Measurements from ENCODE around the gene KDM4C. TPM values are rescaled to one million over a fixed set of nuclear protein-coding genes. Genes with fewer than 3 reads are reported as not detected.
"Not testable (repeated sequence)": the region's sequence is repeated elsewhere in the genome, so short reads cannot be mapped to it uniquely, and the experiment has no call there.

The KDM4C gene
- polyA plus RNA-seq, 1 donor (not counting 4 experiments of a cell fraction or from before 2014, with no cell fraction given) = 17.2 TPM

DNA sequence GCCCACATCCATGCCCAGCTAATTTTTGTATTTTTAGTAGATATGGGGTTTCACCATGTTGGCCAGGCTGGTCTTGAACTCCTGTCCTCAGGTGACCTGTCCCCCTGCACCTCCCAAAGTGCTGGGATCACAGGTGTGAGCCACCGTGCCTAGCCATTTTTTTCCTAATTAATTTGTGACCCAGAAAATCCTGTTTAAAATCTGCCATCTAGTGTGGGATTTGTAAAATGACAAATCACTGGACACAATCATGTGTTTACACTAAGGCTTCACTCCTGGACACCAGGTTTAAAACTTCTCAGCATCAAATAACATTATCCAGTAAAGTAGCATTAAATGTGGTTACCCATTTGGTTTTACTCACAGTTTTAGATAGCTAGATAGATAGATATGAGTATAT is 18.6 kb upstream of the KDM4C start:
- Histone ChIP-seq H3K27me3 (ENCODE audit: control insufficient read depth, extremely low read depth, insufficient read depth, low read length) (no peaks in the 10 kb centered on the region), H3K4me3 (ENCODE audit: control insufficient read depth in 2 of 3, extremely low read depth in 1 of 3, insufficient read depth in 2 of 3, low read depth in 1 of 3, low read length in 3 of 3) (no peak overlapping the region), H3K9me1 (ENCODE audit: control insufficient read depth, extremely low read depth, insufficient read depth, low read length) (no peaks in the 10 kb centered on the region), H3K9me3 (ENCODE audit: control insufficient read depth, low read depth, low read length) (no peaks in the 10 kb centered on the region), H2AFZ (ENCODE audit: control insufficient read depth, low read length) (no peak overlapping the region), H4K20me1 (ENCODE audit: control insufficient read depth, extremely low read depth, insufficient read depth, low read length) (no peaks in the 10 kb centered on the region), H3K9ac (ENCODE audit: control insufficient read depth, extremely low read depth, insufficient read depth, low read length) (no peak overlapping the region), H3K79me2 (ENCODE audit: control insufficient read depth, insufficient read depth, low read length) (no peaks in the 10 kb centered on the region), H3K4me1 (ENCODE audit: control insufficient read depth, extremely low read depth, insufficient read depth, low read length) (no peaks in the 10 kb centered on the region), H3K27ac (ENCODE audit: control insufficient read depth, insufficient read depth, low read length) (no peak overlapping the region), H3K36me3 (ENCODE audit: control insufficient read depth in 2 of 2, extremely low read depth in 1 of 2, insufficient read depth in 2 of 2, low read length in 2 of 2) (no peaks in the 10 kb centered on the region), H3K4me2 (ENCODE audit: control insufficient read depth, extremely low read depth, insufficient read depth, low read depth, low read length) (no peak overlapping the region)
- dilution Hi-C loops (cut with MboI; ENCODE audit: extremely low pct_ligation_motif_present, low sequenced_read_pairs) = no loop called here
- no peak for FAIRE-seq
- no peak for DNase-seq (ENCODE audit: low read depth, low spot score)
- TF ChIP-seq EZH2 (IDR thresholded peaks at IDR 0.05; ENCODE audit: low read length) = no peak
- TF ChIP-seq, protein P1, sequence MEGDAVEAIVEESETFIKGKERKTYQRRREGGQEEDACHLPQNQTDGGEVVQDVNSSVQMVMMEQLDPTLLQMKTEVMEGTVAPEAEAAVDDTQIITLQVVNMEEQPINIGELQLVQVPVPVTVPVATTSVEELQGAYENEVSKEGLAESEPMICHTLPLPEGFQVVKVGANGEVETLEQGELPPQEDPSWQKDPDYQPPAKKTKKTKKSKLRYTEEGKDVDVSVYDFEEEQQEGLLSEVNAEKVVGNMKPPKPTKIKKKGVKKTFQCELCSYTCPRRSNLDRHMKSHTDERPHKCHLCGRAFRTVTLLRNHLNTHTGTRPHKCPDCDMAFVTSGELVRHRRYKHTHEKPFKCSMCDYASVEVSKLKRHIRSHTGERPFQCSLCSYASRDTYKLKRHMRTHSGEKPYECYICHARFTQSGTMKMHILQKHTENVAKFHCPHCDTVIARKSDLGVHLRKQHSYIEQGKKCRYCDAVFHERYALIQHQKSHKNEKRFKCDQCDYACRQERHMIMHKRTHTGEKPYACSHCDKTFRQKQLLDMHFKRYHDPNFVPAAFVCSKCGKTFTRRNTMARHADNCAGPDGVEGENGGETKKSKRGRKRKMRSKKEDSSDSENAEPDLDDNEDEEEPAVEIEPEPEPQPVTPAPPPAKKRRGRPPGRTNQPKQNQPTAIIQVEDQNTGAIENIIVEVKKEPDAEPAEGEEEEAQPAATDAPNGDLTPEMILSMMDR (optimal IDR thresholded peaks at IDR 0.05 in 1 of 3, IDR thresholded peaks at IDR 0.05 in 1 of 3, conservative IDR thresholded peaks at IDR 0.05 in 1 of 3; ENCODE audit: extremely low read depth in 1 of 3, insufficient read depth in 2 of 3, low read length in 3 of 3) = peak; percentile 1 to 28 (median 20)

GRCh38 chr9:6748861-6749260 is 8.9 kb upstream of the KDM4C start:
- FAIRE-seq; H3K9ac ChIP-seq (ENCODE audit: control insufficient read depth, extremely low read depth, insufficient read depth, low read length); H3K9me3 ChIP-seq (ENCODE audit: control insufficient read depth, low read depth, low read length); H2AFZ ChIP-seq (ENCODE audit: control insufficient read depth, low read length); H4K20me1 ChIP-seq (ENCODE audit: control insufficient read depth, extremely low read depth, insufficient read depth, low read length); H3K4me1 ChIP-seq (ENCODE audit: control insufficient read depth, extremely low read depth, insufficient read depth, low read length); dilution Hi-C loops (cut with MboI; ENCODE audit: extremely low pct_ligation_motif_present, low sequenced_read_pairs); DNase-seq (ENCODE audit: low read depth, low spot score); H3K4me3 ChIP-seq (ENCODE audit: control insufficient read depth in 2 of 3, extremely low read depth in 1 of 3, insufficient read depth in 2 of 3, low read depth in 1 of 3, low read length in 3 of 3); H3K36me3 ChIP-seq (ENCODE audit: control insufficient read depth in 2 of 2, extremely low read depth in 1 of 2, insufficient read depth in 2 of 2, low read length in 2 of 2); H3K79me2 ChIP-seq (ENCODE audit: control insufficient read depth, insufficient read depth, low read length); H3K27ac ChIP-seq (ENCODE audit: control insufficient read depth, insufficient read depth, low read length); H3K4me2 ChIP-seq (ENCODE audit: control insufficient read depth, extremely low read depth, insufficient read depth, low read depth, low read length); H3K9me1 ChIP-seq (ENCODE audit: control insufficient read depth, extremely low read depth, insufficient read depth, low read length); H3K27me3 ChIP-seq (ENCODE audit: control insufficient read depth, extremely low read depth, insufficient read depth, low read length): not testable (repeated sequence)

- not testable (repeated sequence) for FAIRE-seq
These were observed 2.9 kb upstream of the KDM4C start for GRCh38 chr9:6754861-6755260.

More at GRCh38 chr9:6754861-6755260, 2.9 kb upstream of the KDM4C start:
- H3K4me1 ChIP-seq (ENCODE audit: control insufficient read depth, extremely low read depth, insufficient read depth, low read length); H3K4me2 ChIP-seq (ENCODE audit: control insufficient read depth, extremely low read depth, insufficient read depth, low read depth, low read length); H3K36me3 ChIP-seq (ENCODE audit: control insufficient read depth in 2 of 2, extremely low read depth in 1 of 2, insufficient read depth in 2 of 2, low read length in 2 of 2); H3K27ac ChIP-seq (ENCODE audit: control insufficient read depth, insufficient read depth, low read length); H4K20me1 ChIP-seq (ENCODE audit: control insufficient read depth, extremely low read depth, insufficient read depth, low read length); dilution Hi-C loops (cut with MboI; ENCODE audit: extremely low pct_ligation_motif_present, low sequenced_read_pairs); H3K9me3 ChIP-seq (ENCODE audit: control insufficient read depth, low read depth, low read length); H3K4me3 ChIP-seq (ENCODE audit: control insufficient read depth in 2 of 3, extremely low read depth in 1 of 3, insufficient read depth in 2 of 3, low read depth in 1 of 3, low read length in 3 of 3); H2AFZ ChIP-seq (ENCODE audit: control insufficient read depth, low read length); H3K27me3 ChIP-seq (ENCODE audit: control insufficient read depth, extremely low read depth, insufficient read depth, low read length); DNase-seq (ENCODE audit: low read depth, low spot score); H3K9me1 ChIP-seq (ENCODE audit: control insufficient read depth, extremely low read depth, insufficient read depth, low read length); H3K9ac ChIP-seq (ENCODE audit: control insufficient read depth, extremely low read depth, insufficient read depth, low read length): not testable (repeated sequence)
- H3K79me2 ChIP-seq (ENCODE audit: control insufficient read depth, insufficient read depth, low read length) = peaks cover 10% of the 10 kb centered on the region
